Measurements from ENCODE around the gene SECISBP2.

GRCh38 chr9:89383721-89384300, 65.5 kb downstream of the SECISBP2 start:
- TF ChIP-seq CTCF (IDR thresholded peaks at IDR 0.05) (no peak), POLR2A (IDR thresholded peaks at IDR 0.05) (no peak)

Data from heart left ventricle (tissue), 13 donors.